GM10266 (cell line): ENCODE measurements around the gene F2.

ENCODE experiments used
- DNase-seq: peaks from one replicate; pipeline ENCODE4 v3.0.0; 2012; ENCODE audit errors: extremely low spot score
- TF ChIP-seq, protein P1 (sequence below): IDR thresholded peaks from 2 replicates; pipeline ENCODE4 v1.5.1; 2012; ENCODE audit warnings: mild to moderate bottlenecking, low read depth; ENCODE audit not compliant: control insufficient read depth, insufficient read depth; ENCODE audit errors: missing control alignments

The F2 gene

GRCh38 chr11:46675288-46675851, 43.6 kb upstream of the F2 start:
- TF ChIP-seq, protein P1, sequence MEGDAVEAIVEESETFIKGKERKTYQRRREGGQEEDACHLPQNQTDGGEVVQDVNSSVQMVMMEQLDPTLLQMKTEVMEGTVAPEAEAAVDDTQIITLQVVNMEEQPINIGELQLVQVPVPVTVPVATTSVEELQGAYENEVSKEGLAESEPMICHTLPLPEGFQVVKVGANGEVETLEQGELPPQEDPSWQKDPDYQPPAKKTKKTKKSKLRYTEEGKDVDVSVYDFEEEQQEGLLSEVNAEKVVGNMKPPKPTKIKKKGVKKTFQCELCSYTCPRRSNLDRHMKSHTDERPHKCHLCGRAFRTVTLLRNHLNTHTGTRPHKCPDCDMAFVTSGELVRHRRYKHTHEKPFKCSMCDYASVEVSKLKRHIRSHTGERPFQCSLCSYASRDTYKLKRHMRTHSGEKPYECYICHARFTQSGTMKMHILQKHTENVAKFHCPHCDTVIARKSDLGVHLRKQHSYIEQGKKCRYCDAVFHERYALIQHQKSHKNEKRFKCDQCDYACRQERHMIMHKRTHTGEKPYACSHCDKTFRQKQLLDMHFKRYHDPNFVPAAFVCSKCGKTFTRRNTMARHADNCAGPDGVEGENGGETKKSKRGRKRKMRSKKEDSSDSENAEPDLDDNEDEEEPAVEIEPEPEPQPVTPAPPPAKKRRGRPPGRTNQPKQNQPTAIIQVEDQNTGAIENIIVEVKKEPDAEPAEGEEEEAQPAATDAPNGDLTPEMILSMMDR, result no peak
- DNase-seq, result no peak

DNA sequence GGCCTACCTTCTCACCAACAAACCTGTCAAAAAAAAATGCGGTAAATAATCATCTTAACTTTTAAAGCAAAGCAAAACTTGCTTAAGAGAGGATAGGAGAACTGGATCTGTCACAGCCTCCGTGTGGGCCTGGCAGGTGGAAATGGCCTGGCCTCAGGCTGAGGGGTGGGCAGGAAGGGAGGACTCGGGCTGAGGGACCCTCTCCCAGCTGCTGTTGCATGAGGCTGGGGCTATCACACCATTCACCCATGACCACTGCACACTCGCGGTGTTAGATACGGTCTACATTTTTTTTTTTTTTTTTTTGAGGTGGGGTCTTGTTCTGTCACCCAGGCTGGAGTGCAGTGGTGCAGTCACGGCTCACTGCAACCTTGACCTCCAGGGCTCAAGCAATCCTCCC, 43.1 kb upstream of the F2 start:
- DNase-seq, result no peak
- TF ChIP-seq, protein P1, result no peak

GRCh38 chr11:46676436-46677158, 42.4 kb upstream of the F2 start:
- DNase-seq, result no peak
- TF ChIP-seq, protein P1, result no peak

DNA sequence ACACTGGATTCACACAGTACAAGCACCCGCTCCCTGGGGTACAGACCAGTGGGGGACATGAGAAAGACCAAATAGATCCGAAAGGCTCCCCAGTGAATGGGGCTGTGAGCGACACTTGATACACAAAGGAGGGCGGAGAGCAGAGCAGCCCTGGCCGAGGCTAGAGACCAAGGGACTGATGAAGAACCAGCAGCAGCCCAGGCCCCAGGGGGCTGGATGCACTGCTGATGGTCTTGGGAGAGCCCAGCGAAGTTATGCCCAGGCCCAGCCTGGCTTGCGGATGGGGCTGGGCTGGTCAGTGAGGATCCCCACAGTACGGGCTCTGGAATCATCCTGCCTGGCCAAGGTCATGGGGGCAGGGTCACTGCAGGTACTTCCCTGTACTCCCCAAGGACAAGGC, 41.8 kb upstream of the F2 start:
- TF ChIP-seq, protein P1, result no peak
- DNase-seq, result no peak

DNA sequence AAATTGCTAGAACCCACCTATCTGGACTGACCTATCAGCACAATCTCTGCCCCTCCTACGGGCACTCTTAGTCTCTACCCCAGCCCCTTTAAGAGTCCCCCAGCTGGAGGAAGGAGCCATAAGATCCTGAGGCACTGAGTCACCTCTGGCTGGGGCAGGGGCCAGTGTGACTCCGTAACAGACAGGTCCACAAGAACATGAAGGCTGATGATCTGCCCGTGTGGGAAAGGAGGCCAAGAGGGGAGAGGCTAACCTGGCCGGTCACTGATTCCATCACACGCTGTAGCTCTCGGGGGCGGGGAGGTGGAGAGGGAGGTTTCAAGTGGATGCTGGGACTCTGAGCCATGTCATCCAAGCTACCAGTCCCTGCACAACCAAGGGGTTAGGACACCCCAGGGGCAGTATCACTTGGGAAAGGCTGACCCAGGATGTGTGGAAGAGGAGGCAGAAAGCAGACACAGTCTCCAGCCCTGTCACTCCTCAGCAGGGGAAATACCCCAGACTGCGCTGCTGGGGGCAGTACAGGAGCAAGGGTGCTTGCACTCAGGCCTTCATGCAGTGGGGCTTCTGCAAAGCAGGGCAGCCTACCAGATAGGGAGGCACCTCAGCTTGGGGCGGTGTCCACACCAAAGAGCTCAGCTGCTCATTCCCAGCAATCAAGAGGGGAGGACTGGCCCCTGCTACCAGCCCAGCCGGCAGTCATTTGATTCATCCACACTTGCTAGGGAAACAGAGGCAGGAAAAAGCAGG, 40.8 kb upstream of the F2 start:
- DNase-seq, result no peak

DNA sequence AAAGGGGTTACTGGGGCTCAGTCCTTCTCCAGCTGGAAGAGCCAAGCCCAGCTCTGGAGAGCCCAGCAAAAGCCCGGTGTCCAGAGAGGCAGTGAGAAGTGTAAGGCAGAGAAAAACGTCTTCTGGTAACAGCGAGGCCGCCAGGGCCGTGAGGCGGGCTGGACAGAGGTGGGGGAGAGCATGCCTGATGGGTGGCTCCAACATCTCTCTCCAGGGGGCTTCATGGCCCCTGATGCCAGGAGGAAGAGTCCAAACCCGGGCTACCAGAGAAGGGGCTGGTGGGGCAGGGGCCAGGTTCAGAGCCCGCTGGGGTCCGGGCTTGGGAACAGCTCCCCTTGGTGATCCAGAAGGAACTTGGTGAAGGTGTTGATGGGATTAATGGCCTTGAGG, 40.3 kb upstream of the F2 start:
- TF ChIP-seq, protein P1, result no peak
- DNase-seq, result no peak

More for the DNA sequence above, 40.8 kb upstream of the F2 start:
- TF ChIP-seq, protein P1, result no peak
